Tibial artery (tissue), 4 donors: ENCODE measurements around the gene CFAP251.

Experiments used
- DNase-seq, 2 donors: peaks; one replicate each; pipeline ENCODE4 v3.0.0-alpha.2; 2019
- H3K27ac ChIP-seq, 2 donors: fragments of 200-600 bp; sonication (generic) in 1 of 2; 1 replicate in 1 of 2; 2 replicates in 1 of 2; pipeline ENCODE4 v1.5.1; 2018 to 2019; ENCODE audit warnings: mild to moderate bottlenecking in 1 of 2
- H3K27me3 ChIP-seq, 2 donors: fragments of 200-600 bp; sonication (generic) in 1 of 2; one replicate each; pipeline versions ENCODE4 v1.5.1 to v1.6.0; 2016 to 2019
- H3K36me3 ChIP-seq, 3 donors: fragments of 200-600 bp; sonication (generic) in 2 of 3; one replicate each; pipeline ENCODE4 v1.5.1; 2016 to 2019; ENCODE audit warnings: mild to moderate bottlenecking in 2 of 3
- H3K4me1 ChIP-seq, 4 donors: fragments of 200-600 bp; sonication (generic) in 2 of 4; 1 replicate in 3 of 4; 2 replicates in 1 of 4; pipeline ENCODE4 v1.5.1; 2016 to 2019
- H3K4me3 ChIP-seq, 2 donors: fragments of 200-600 bp; sonication (generic) in 1 of 2; 1 replicate in 1 of 2; 2 replicates in 1 of 2; pipeline ENCODE4 v1.5.1; 2018 to 2019; ENCODE audit warnings: mild to moderate bottlenecking in 2 of 2
- H3K9me3 ChIP-seq, 3 donors: fragments of 200-600 bp; sonication (generic) in 1 of 3; one replicate each; pipeline ENCODE4 v1.5.1; 2016 to 2019
- intact Hi-C: fragments of 100-400 bp; cut with DNase I; formaldehyde crosslinking; loops from one replicate; pipeline ENCODE4 v1.15.0; 2023; ENCODE audit warnings: low total_unique reads
- TF ChIP-seq, protein P1 (sequence below), 2 experiments: fragments of 200-600 bp in 1 of 2; fragments of 450-650 bp in 1 of 2; IDR thresholded peaks; one replicate each; pipeline ENCODE4 v1.5.1; 2017 to 2019; ENCODE audit warnings: antibody characterized with exemption in 2 of 2, mild to moderate bottlenecking in 1 of 2, moderate library complexity in 1 of 2

Gene CFAP251

DNA sequence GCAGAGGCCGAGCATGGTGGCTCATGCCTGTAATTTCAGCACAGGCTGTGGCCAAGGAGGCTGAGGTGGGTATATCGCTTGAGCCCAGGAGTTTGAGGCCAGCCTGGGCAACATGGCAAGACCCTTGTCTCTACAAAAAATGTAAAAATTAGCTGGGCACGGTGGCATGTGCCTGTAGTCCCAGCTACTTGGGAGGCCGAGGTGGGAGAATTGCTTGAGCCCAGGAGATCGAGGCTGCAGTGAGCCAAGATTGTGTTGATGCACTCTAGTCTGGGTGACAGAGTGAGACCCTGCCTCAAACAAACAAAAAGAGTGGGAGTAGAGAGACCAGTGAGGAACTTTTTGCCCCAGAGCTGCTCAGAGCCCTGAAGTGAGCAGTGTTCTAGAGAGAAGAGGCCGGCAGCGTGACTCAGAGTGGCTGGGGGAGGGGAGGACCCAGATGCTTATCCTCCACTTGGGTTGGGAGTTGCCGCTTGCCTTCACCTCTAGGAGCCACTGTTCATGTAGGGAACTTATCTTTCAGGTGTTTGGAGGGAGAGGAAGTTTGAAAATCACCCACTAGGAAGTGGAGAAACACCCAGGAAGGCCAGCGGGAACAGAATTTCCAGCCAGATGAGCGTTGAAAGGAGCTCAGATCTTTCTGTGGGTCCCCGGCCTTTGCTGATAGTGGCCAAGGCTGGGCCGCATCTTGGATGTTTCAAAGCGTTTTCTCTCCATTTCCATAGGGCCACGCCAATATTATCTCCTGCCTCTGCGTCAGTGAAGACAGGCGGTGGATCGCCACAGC is 15.3 kb downstream of the CFAP251 start:
- peaks cover 0 to 23% (median 7%) of the 10 kb centered on the region in 3 donors for H3K36me3 ChIP-seq
- intact Hi-C loops = no loop called here
- H3K9me3 ChIP-seq = no peaks in the 10 kb centered on the region
- no peaks in the 10 kb centered on the region for H3K4me1 ChIP-seq
- no peak overlapping the region for H3K4me3 ChIP-seq
- no peak overlapping the region for H3K27ac ChIP-seq
- TF ChIP-seq, protein P1, sequence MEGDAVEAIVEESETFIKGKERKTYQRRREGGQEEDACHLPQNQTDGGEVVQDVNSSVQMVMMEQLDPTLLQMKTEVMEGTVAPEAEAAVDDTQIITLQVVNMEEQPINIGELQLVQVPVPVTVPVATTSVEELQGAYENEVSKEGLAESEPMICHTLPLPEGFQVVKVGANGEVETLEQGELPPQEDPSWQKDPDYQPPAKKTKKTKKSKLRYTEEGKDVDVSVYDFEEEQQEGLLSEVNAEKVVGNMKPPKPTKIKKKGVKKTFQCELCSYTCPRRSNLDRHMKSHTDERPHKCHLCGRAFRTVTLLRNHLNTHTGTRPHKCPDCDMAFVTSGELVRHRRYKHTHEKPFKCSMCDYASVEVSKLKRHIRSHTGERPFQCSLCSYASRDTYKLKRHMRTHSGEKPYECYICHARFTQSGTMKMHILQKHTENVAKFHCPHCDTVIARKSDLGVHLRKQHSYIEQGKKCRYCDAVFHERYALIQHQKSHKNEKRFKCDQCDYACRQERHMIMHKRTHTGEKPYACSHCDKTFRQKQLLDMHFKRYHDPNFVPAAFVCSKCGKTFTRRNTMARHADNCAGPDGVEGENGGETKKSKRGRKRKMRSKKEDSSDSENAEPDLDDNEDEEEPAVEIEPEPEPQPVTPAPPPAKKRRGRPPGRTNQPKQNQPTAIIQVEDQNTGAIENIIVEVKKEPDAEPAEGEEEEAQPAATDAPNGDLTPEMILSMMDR (IDR thresholded peaks at IDR 0.05) = no peak
- no peak for DNase-seq
- no peaks in the 10 kb centered on the region for H3K27me3 ChIP-seq

DNA sequence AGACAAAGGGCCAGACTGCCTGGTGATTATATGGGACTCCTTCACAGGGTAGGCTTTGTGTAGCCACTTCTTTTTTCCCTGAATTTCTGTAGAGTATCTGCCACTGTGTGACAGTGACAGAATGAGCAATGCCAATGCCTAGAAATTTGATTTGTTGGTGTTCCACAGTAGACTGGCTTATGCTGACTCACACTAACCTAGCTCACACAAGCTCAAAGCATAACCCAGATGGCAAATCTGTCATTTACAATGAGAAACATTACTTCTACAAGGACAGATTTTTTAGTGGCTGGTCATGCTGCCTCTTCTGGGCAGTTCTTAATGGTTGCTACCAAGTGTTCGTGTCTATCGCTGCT is 15.9 kb downstream of the CFAP251 start:
- Histone ChIP-seq H3K4me3 (no peak overlapping the region), H3K27me3 (no peaks in the 10 kb centered on the region), H3K9me3 (no peaks in the 10 kb centered on the region), H3K36me3 (peaks cover 0 to 23% (median 7%) of the 10 kb centered on the region in 3 donors), H3K4me1 (no peaks in the 10 kb centered on the region), H3K27ac (no peak overlapping the region)
- intact Hi-C loops = no loop called here
- TF ChIP-seq, protein P1 (IDR thresholded peaks at IDR 0.05) = no peak
- no peak for DNase-seq

DNA sequence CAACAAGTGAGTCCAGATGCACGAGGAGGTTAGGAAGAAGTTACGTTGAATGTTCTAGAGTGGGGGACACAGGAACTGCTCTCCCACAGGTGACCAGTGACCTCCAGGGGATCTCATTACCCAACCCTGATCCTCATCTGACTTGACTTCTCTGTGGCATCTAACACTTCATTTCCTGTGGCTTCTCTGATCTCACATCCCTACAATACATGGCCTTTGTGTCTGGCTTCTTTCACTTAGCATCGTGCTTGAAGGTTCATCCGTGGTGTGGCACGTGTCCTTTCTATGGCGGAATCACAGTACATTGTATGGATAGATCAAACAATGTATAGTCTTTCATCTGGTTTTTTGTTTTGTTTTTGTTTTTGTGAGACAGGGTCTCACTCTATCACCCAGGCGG is 19.3 kb downstream of the CFAP251 start:
- Histone ChIP-seq H3K9me3 (no peaks in the 10 kb centered on the region), H3K36me3 (peaks cover 0 to 27% (median 7%) of the 10 kb centered on the region in 3 donors), H3K27ac (no peak overlapping the region), H3K4me3 (no peak overlapping the region), H3K27me3 (no peaks in the 10 kb centered on the region), H3K4me1 (no peaks in the 10 kb centered on the region)
- intact Hi-C loops = no loop called here
- no peak for DNase-seq
- TF ChIP-seq, protein P1 (IDR thresholded peaks at IDR 0.05) = no peak

DNA sequence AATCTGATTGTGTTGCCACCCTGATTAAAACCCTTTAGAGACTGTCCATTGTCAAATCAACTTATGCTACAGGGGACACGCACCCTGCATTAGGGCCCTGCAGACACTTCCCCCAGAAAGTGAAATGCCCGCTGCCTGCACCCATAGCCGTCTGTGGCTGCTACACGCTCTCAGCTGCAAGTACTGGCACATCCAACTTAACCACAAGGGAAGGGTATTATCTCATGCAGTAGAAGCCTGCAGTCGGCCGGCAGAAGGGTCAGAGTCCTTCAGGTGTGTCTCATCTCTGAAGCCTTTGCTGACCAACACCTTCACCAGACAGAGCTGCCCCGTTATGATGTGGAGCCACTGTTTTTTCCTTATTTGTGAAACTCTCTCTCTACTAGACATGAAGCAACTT is 20.8 kb downstream of the CFAP251 start:
- H3K27ac ChIP-seq = no peak overlapping the region
- no peaks in the 10 kb centered on the region for H3K9me3 ChIP-seq
- DNase-seq = no peak
- TF ChIP-seq, protein P1 (IDR thresholded peaks at IDR 0.05) = no peak
- H3K4me3 ChIP-seq = no peak overlapping the region
- H3K4me1 ChIP-seq = no peaks in the 10 kb centered on the region
- intact Hi-C loops = no loop called here
- H3K27me3 ChIP-seq = no peaks in the 10 kb centered on the region
- H3K36me3 ChIP-seq = peaks cover 0 to 38% (median 7%) of the 10 kb centered on the region in 3 donors

DNA sequence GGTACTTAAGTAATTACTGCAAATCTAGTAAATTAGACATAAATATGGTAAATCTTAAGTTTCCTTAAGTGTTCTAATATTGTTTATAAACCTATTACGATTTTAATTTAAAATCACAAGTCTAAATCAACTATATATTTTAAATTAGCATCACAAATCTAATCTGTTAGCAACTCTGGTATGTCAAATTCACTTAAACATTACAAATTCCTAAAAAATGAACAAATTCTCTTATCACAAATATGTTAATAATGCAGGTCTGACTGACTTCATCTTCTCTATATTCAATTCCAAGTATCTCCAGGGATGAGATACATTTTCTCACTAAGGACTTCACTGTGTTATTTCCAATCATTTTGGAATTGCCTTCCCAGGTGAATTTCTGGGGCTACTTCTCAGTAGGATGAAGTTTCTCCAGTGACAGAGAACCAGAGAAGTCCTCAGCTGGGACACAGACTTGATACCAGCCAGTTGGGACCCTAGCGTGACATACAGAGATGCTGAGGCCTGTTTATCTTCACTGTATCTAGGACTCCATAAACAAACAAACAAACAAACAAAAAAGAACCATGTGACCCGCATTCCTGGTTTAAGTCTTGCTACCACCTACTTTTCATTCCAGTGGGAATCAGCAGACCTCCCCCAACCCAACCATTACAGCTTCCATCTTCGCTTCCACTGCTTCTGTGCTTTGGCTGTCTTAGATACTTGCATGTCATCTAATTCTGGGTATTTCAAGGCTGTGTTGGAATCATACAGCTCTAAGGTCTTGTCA is 21.8 kb downstream of the CFAP251 start:
- peaks cover 0 to 38% (median 7%) of the 10 kb centered on the region in 3 donors for H3K36me3 ChIP-seq
- intact Hi-C loops = no loop called here
- no peaks in the 10 kb centered on the region for H3K9me3 ChIP-seq
- TF ChIP-seq, protein P1 (IDR thresholded peaks at IDR 0.05) = no peak
- no peak overlapping the region for H3K4me3 ChIP-seq
- H3K27ac ChIP-seq = no peak overlapping the region
- no peaks in the 10 kb centered on the region for H3K27me3 ChIP-seq
- no peak for DNase-seq
- no peaks in the 10 kb centered on the region for H3K4me1 ChIP-seq
